Left ventricle myocardium inferior (tissue), 1 donor: ENCODE results near the gene PIGV. TPM values are rescaled to one million over a fixed set of nuclear protein-coding genes. Genes with fewer than 3 reads are reported as not detected.
"Not testable (repeated sequence)": the region's sequence is repeated elsewhere in the genome, so short reads cannot be mapped to it uniquely, and the experiment has no call there.

ENCODE experiments used
- DNase-seq: peaks from one replicate; pipeline ENCODE4 v3.0.0-alpha.2; 2020
- H3K27ac ChIP-seq: fragments of 200-600 bp; replicated peaks from 2 replicates; pipeline ENCODE4 v1.8.0; 2021
- H3K27me3 ChIP-seq: fragments of 200-600 bp; 2 replicates; pipeline ENCODE4 v1.8.0; 2021; ENCODE audit warnings: low read depth
- H3K36me3 ChIP-seq: fragments of 200-600 bp; 2 replicates; pipeline ENCODE4 v1.8.0; 2021
- H3K4me1 ChIP-seq: fragments of 200-600 bp; 2 replicates; pipeline ENCODE4 v1.8.0; 2021
- H3K4me3 ChIP-seq: fragments of 200-600 bp; 2 replicates; pipeline ENCODE4 v1.8.0; 2021; ENCODE audit warnings: mild to moderate bottlenecking, moderate library complexity
- H3K9me3 ChIP-seq: fragments of 200-600 bp; replicated peaks from 2 replicates; pipeline ENCODE4 v1.8.0; 2021
- CTCF ChIP-seq: fragments of 200-600 bp; IDR thresholded peaks from 2 replicates; pipeline ENCODE4 v1.8.0; 2021; ENCODE audit warnings: antibody characterized with exemption, mild to moderate bottlenecking, borderline replicate concordance
- intact Hi-C: fragments of 100-400 bp; cut with micrococcal nuclease; formaldehyde crosslinking; loops from one replicate; pipeline ENCODE4 v1.11.0; 2022
- total RNA-seq: library from RNA; stranded (reverse); fragmentation: NEBNext Ultra II Directional; extraction: Animal tissue kit (Norgen Biotek cat#: 25700); gene quantifications from one replicate; pipeline ENCODE4 v1.2.1, GENCODE V29; 2021
- donor health status: DM: no; HTN: yes; CAD: no; lungs with severe emphysema.

The PIGV gene
- total RNA-seq, 1 donor from 2014 or later: 5.6 TPM

- peaks cover 73% of the 10 kb centered on the region for H3K36me3 ChIP-seq
- H3K4me1 ChIP-seq: no peaks in the 10 kb centered on the region
- no peak for DNase-seq
Measured at GRCh38 chr1:26844424-26845196, 56.9 kb downstream of the PIGV start.

GRCh38 chr1:26847826-26848225 lies 60.1 kb downstream of the PIGV start:
- H3K4me1 ChIP-seq, intact Hi-C loops, H3K9me3 ChIP-seq, H3K4me3 ChIP-seq, H3K27me3 ChIP-seq, H3K27ac ChIP-seq, DNase-seq: not testable (repeated sequence)
- peaks cover 73% of the 10 kb centered on the region for H3K36me3 ChIP-seq

More at GRCh38 chr1:26844424-26845196, 56.9 kb downstream of the PIGV start:
- Histone ChIP-seq H3K4me3 (no peak overlapping the region), H3K27me3 (no peaks in the 10 kb centered on the region), H3K27ac (no peak overlapping the region), H3K9me3 (no peaks in the 10 kb centered on the region)
- TF ChIP-seq CTCF: no peak
- intact Hi-C loops: no loop called here

Other genes starting within 250 kb of the PIGV start
- gene ARID1A, start 91.9 kb upstream of the PIGV start, total RNA-seq: 31.7 TPM
- gene ZDHHC18, start 38.7 kb downstream of the PIGV start, total RNA-seq: 11.8 TPM
- gene SFN, start 75.2 kb downstream of the PIGV start, total RNA-seq: 0.16 TPM
- 14.9 TPM for gene GPN2, start 102.3 kb downstream of the PIGV start, total RNA-seq
- 7.9 TPM for gene GPATCH3, start 112.5 kb downstream of the PIGV start, total RNA-seq
- gene NR0B2, start 126.0 kb downstream of the PIGV start, total RNA-seq: 7.2 TPM
- gene NUDC, start 133.8 kb downstream of the PIGV start, total RNA-seq: 68.9 TPM
- 0.27 TPM for gene KDF1, start 172.5 kb downstream of the PIGV start, total RNA-seq
- gene TRNP1, start 205.7 kb downstream of the PIGV start, total RNA-seq: 35.7 TPM
- 30.2 TPM for gene TENT5B, start 224.9 kb downstream of the PIGV start, total RNA-seq